ENCODE results near the gene HINT3. TPM values are rescaled to one million over a fixed set of nuclear protein-coding genes. Genes with fewer than 3 reads are reported as not detected.
A peak's percentile ranks its signal among the peaks of the same experiment; 100 is the strongest.

HINT3 gene
- total RNA-seq, 1 experiment from 2014 or later = 11.7 TPM

DNA sequence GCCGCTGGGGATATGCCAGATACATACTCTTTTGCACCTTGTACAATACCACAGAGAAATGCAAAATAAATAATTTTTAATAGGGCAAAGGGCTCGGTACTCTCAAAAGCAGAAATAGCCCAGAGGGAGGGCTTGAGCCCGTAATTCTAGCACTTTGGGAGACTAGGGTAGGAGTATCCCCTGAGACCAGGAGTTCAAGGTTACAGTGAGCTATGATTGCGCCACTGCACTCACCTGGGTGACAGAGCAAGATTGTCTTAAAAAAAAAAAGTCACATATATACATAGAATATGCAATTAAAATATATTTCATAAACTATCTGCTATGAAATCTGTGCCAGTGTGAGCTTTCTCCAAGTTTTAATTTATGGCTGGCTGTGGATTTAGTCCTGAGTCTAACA is 29.0 kb downstream of the HINT3 start:
- H3T11ph ChIP-seq (ENCODE audit: low read length) = no peak overlapping the region

More for the DNA sequence above, 29.0 kb downstream of the HINT3 start:
- Histone ChIP-seq H3K4me2 (ENCODE audit: insufficient read depth, insufficient read length, low read length) (peak overlapping the region; percentile 91), H3K23ac (ENCODE audit: insufficient read length, low read depth, low read length) (no peak overlapping the region), H4K20me1 (ENCODE audit: control insufficient read depth, insufficient read depth, insufficient read length) (no peaks in the 10 kb centered on the region), H3K9me3 (ENCODE audit: control insufficient read depth, low read depth, low read length) (no peaks in the 10 kb centered on the region), H2BK5ac (ENCODE audit: insufficient read length, low read length) (no peak overlapping the region), H3K23me2 (ENCODE audit: insufficient read length, low read depth, low read length, poor library complexity, severe bottlenecking) (peaks cover 6% of the 10 kb centered on the region), H3K9ac (ENCODE audit: extremely low read depth, insufficient read length, low read length) (peak overlapping the region; percentile 42), H2AFZ (ENCODE audit: low read length) (no peak overlapping the region), H3K4me1 (ENCODE audit: insufficient read depth, low read length) (peaks cover 6% of the 10 kb centered on the region; the same call in 1 of the 2 replicates), H3K18ac (ENCODE audit: insufficient read length, low read depth, low read length) (no peak overlapping the region), H3K56ac (ENCODE audit: insufficient read length, low read depth, low read length) (no peak overlapping the region), H2BK120ac (ENCODE audit: low read depth, low read length, poor library complexity, severe bottlenecking) (no peak overlapping the region), H3K4ac (ENCODE audit: low read depth, low read length) (no peak overlapping the region), H2AK5ac (ENCODE audit: insufficient read length, low read length) (no peak overlapping the region), H3K27me3 (ENCODE audit: insufficient read depth, low read length) (no peaks in the 10 kb centered on the region), H3K14ac (ENCODE audit: insufficient read depth, low read length) (no peak overlapping the region), H4K5ac (ENCODE audit: insufficient read length, low read depth, low read length) (no peak overlapping the region), H2BK12ac (ENCODE audit: insufficient read length, low read depth, low read length) (no peak overlapping the region), H4K91ac (ENCODE audit: insufficient read length, low read depth, low read length) (no peak overlapping the region), H2BK15ac (ENCODE audit: low read depth, low read length) (no peak overlapping the region), H3K79me1 (ENCODE audit: insufficient read depth, low read depth, low read length, poor library complexity, severe bottlenecking) (no peaks in the 10 kb centered on the region), H4K8ac (replicated peaks; ENCODE audit: insufficient read length, low read depth, low read length) (no peak overlapping the region), H3K27ac (ENCODE audit: insufficient read length, low read depth, low read length) (no peak overlapping the region), H2BK20ac (ENCODE audit: low read depth, low read length, poor library complexity, severe bottlenecking) (no peak overlapping the region), H3K79me2 (ENCODE audit: insufficient read depth, low read length) (peaks cover 18% of the 10 kb centered on the region; the same call in 1 of the 2 replicates)
- Mint-ChIP-seq H3K27me3 (ENCODE audit: low read depth) (no peaks in the 10 kb centered on the region), H3K4me1 (peaks cover 0 to 13% of the 10 kb centered on the region in 2 experiments), H3K9me3 (no peaks in the 10 kb centered on the region), H3K27ac (no peak overlapping the region), H3K36me3 (ENCODE audit: insufficient read depth in 1 of 3, low read depth in 3 of 3) (no peaks in the 10 kb centered on the region), H3K4me3 (peak overlapping the region in 1 of 2 experiments; percentile 57; a peak in 2 of 5 replicates)
- DNase-seq = no peak
- WGBS (ENCODE audit: extremely low coverage, insufficient read length, low lambda C conversion rate) = no CpG with 5 or more reads among the region's 4 CpGs
- TF ChIP-seq CTCF (conservative IDR thresholded peaks at IDR 0.05) = no peak

Data from H9 (cell line).